Panc1 (cell line): Measurements from ENCODE around the gene ORC4. TPM values are rescaled to one million over a fixed set of nuclear protein-coding genes. Genes with fewer than 3 reads are reported as not detected.

ENCODE experiments used
- ATAC-seq: fragments of 200-7000 bp; cut with Tn5 transposase; 2 replicates; pipeline ENCODE4 v1.9.1; 2020; ENCODE audit warnings: mild to moderate bottlenecking, moderate library complexity
- BruUV-seq: library from RNA; stranded (reverse); fragments of 400-500 nt; replicated peaks from 2 replicates; lab custom pipeline; 2021; lab: Mats Ljungman, UMichigan
- CTCF ChIA-PET: fragments of 300-600 bp; sonication (Branson Sonifier 250); formaldehyde crosslinking; loops from one replicate; lab custom pipeline; 2022; ENCODE audit warnings: antibody characterized with exemption; lab: Charles Lee
- POLR2A ChIA-PET: fragments of 300-600 bp; sonication (Branson Sonifier 250); formaldehyde crosslinking; loops from one replicate; lab custom pipeline; 2022; ENCODE audit warnings: antibody characterized with exemption; lab: Charles Lee
- DNase-seq: peaks from one replicate; pipeline ENCODE4 v3.0.0-alpha.2; 2010; ENCODE audit warnings: low read depth, low spot score
- H3K27ac ChIP-seq: 2 replicates; pipeline ENCODE4 v1.5.1; 2011; ENCODE audit warnings: mild to moderate bottlenecking, low read length, inconsistent platforms
- H3K27me3 ChIP-seq: fragments of 200-500 bp; sonication (Bioruptor generic); 2 replicates; pipeline ENCODE4 v1.6.0; 2014; ENCODE audit warnings: low read length, inconsistent platforms; ENCODE audit not compliant: control insufficient read depth, insufficient read depth
- H3K36me3 ChIP-seq: fragments of 200-500 bp; sonication (Bioruptor generic); 2 replicates; pipeline ENCODE4 v1.5.1; 2014; ENCODE audit warnings: inconsistent platforms, mild to moderate bottlenecking, low read length, moderate library complexity; ENCODE audit not compliant: control insufficient read depth, insufficient read depth
- H3K4me1 ChIP-seq: 2 replicates; pipeline ENCODE4 v1.5.1; 2011; ENCODE audit warnings: inconsistent platforms, mild to moderate bottlenecking, low read length, moderate library complexity; ENCODE audit not compliant: control insufficient read depth, insufficient read depth
- H3K4me3 ChIP-seq, 2 experiments: 2 replicates each; pipeline ENCODE4 v1.5.1; 2011 to 2012; ENCODE audit warnings: low read depth in 2 of 2, low read length in 2 of 2, mild to moderate bottlenecking in 2 of 2, inconsistent platforms in 1 of 2, moderate library complexity in 1 of 2
- H3K9me3 ChIP-seq: fragments of 200-500 bp; sonication (Bioruptor generic); 2 replicates; pipeline ENCODE4 v1.5.1; 2014; ENCODE audit warnings: low read depth, mild to moderate bottlenecking, inconsistent platforms, low read length, moderate library complexity; ENCODE audit not compliant: control insufficient read depth, insufficient read depth
- POLR2AphosphoS5 ChIP-seq: IDR thresholded peaks from 2 replicates; pipeline ENCODE4 v1.6.1; 2012; ENCODE audit warnings: mild to moderate bottlenecking, low read depth, low read length, moderate library complexity
- SIN3A ChIP-seq: IDR thresholded peaks from 2 replicates; pipeline ENCODE4 v1.6.1; 2012; ENCODE audit warnings: low read depth, mild to moderate bottlenecking, low read length, moderate library complexity, borderline replicate concordance; ENCODE audit not compliant: insufficient read depth
- TCF7L2 ChIP-seq: IDR thresholded peaks from 2 replicates; pipeline ENCODE4 v1.6.1; 2011; ENCODE audit warnings: mild to moderate bottlenecking, low read depth, low read length, inconsistent platforms
- in situ Hi-C: cut with HindIII; loops from 2 replicates; pipeline ENCODE4 v1.10.0; 2016; ENCODE audit warnings: low sequenced_read_pairs, low pct_unique_long_range_greater_than_20kb
- intact Hi-C: fragments of 100-400 bp; cut with micrococcal nuclease; formaldehyde crosslinking; loops from one replicate; pipeline ENCODE4 v1.10.0; 2022; ENCODE audit not compliant: unreplicated experiment
- total RNA-seq: library from RNA; stranded (reverse); gene quantifications from one replicate; pipeline ENCODE4 v1.2.1, GENCODE V29; 2021; ENCODE audit not compliant: unreplicated experiment
- TF ChIP-seq, protein P1 (sequence below), 2 experiments: IDR thresholded peaks; 2 replicates each; pipeline ENCODE4 v1.6.1; 2011 to 2012; ENCODE audit warnings: low read depth in 2 of 2, control low read depth in 1 of 2, low read length in 1 of 2, mild to moderate bottlenecking in 1 of 2, moderate library complexity in 1 of 2; ENCODE audit not compliant: insufficient read depth in 1 of 2
- TF ChIP-seq, protein P2 (sequence below): fragments of 450-650 bp; IDR thresholded peaks from 2 replicates; pipeline ENCODE4 v1.5.1; 2017; ENCODE audit warnings: mild to moderate bottlenecking

ORC4 gene
- total RNA-seq, 1 experiment from 2014 or later = 43.3 TPM

DNA sequence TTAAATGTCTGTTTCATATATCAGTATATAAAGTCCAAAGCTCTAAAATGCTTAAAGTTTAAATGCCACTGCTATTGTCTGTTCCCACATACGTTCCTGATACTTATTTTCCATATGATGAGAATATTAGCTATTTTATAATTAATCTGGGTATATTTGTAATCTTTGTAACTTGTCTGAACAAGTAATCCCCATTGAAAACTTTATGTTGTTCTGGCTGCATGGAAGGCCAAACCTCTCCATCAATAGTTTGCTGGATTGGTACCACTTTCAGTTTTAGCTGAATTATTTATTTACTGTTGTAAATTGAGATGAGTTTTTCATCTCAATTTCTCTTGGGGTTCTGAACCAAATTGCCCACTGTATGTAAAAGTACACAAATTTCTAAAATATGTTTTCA lies 1.8 kb upstream of the ORC4 start:
- CTCF ChIA-PET = no interaction called here
- H3K27ac ChIP-seq = peak overlapping the region; percentile 93

DNA sequence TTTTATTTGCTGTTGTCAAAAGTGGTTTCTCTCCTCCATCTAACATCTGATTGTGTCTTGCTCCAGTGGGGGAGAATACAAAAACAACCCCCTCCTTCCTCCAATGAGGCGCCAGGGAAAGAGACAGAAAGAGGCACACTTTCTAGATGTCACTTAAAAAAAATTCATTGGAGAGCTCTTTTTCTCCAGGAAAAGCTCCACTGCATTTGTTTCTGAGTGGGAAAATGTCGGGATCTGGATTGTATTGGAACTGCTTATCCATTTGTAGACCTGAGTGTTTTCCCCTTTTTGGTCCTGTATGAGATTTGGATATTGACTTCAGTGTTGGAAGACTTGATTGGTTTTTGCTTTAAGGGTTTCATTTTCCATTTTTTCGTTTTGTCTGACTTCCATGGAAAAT lies 1.3 kb upstream of the ORC4 start:
- Histone ChIP-seq H3K27me3 (no peaks in the 10 kb centered on the region), H3K4me1 (peaks cover 24% of the 10 kb centered on the region; the same call in 1 of the 2 replicates), H3K9me3 (no peaks in the 10 kb centered on the region), H3K4me3 (peak overlapping the region; percentile 90 to 98), H3K36me3 (peaks cover 2% of the 10 kb centered on the region; the same call in 1 of the 2 replicates), H3K27ac (peak overlapping the region; percentile 93)
- CTCF ChIA-PET = no interaction called here
- TF ChIP-seq, protein P1, sequence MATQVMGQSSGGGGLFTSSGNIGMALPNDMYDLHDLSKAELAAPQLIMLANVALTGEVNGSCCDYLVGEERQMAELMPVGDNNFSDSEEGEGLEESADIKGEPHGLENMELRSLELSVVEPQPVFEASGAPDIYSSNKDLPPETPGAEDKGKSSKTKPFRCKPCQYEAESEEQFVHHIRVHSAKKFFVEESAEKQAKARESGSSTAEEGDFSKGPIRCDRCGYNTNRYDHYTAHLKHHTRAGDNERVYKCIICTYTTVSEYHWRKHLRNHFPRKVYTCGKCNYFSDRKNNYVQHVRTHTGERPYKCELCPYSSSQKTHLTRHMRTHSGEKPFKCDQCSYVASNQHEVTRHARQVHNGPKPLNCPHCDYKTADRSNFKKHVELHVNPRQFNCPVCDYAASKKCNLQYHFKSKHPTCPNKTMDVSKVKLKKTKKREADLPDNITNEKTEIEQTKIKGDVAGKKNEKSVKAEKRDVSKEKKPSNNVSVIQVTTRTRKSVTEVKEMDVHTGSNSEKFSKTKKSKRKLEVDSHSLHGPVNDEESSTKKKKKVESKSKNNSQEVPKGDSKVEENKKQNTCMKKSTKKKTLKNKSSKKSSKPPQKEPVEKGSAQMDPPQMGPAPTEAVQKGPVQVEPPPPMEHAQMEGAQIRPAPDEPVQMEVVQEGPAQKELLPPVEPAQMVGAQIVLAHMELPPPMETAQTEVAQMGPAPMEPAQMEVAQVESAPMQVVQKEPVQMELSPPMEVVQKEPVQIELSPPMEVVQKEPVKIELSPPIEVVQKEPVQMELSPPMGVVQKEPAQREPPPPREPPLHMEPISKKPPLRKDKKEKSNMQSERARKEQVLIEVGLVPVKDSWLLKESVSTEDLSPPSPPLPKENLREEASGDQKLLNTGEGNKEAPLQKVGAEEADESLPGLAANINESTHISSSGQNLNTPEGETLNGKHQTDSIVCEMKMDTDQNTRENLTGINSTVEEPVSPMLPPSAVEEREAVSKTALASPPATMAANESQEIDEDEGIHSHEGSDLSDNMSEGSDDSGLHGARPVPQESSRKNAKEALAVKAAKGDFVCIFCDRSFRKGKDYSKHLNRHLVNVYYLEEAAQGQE (IDR thresholded peaks at IDR 0.05; ENCODE audit: insufficient read depth in 1 of 2, low read depth in 2 of 2, low read length in 1 of 2) = no peak
- no peak for TF ChIP-seq POLR2AphosphoS5
- no peak for TF ChIP-seq TCF7L2
- TF ChIP-seq, protein P2, sequence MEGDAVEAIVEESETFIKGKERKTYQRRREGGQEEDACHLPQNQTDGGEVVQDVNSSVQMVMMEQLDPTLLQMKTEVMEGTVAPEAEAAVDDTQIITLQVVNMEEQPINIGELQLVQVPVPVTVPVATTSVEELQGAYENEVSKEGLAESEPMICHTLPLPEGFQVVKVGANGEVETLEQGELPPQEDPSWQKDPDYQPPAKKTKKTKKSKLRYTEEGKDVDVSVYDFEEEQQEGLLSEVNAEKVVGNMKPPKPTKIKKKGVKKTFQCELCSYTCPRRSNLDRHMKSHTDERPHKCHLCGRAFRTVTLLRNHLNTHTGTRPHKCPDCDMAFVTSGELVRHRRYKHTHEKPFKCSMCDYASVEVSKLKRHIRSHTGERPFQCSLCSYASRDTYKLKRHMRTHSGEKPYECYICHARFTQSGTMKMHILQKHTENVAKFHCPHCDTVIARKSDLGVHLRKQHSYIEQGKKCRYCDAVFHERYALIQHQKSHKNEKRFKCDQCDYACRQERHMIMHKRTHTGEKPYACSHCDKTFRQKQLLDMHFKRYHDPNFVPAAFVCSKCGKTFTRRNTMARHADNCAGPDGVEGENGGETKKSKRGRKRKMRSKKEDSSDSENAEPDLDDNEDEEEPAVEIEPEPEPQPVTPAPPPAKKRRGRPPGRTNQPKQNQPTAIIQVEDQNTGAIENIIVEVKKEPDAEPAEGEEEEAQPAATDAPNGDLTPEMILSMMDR = no peak
- TF ChIP-seq SIN3A = no peak
- BruUV-seq = no TSS peak
- in situ Hi-C loops (no loop called here), intact Hi-C loops (no loop called here)
- ATAC-seq = no peak
- POLR2A ChIA-PET = interaction anchor here (0.7 kb wide), 1 partner anchor 49 kb away, joined by 4 read pairs; no protein-coding TSS in a partner anchor
- no peak for DNase-seq

More for the DNA sequence above, 1.8 kb upstream of the ORC4 start:
- DNase-seq (no peak), ATAC-seq (no peak)
- TF ChIP-seq POLR2AphosphoS5 = no peak
- no peak for TF ChIP-seq TCF7L2
- TF ChIP-seq, protein P1 (IDR thresholded peaks at IDR 0.05; ENCODE audit: insufficient read depth in 1 of 2, low read depth in 2 of 2, low read length in 1 of 2) = no peak
- no peak for TF ChIP-seq SIN3A
- TF ChIP-seq, protein P2 = no peak
- Histone ChIP-seq H3K4me1 (peaks cover 23% of the 10 kb centered on the region; the same call in 1 of the 2 replicates), H3K36me3 (peaks cover 2% of the 10 kb centered on the region; the same call in 1 of the 2 replicates), H3K9me3 (no peaks in the 10 kb centered on the region), H3K4me3 (peak overlapping the region; percentile 90 to 98), H3K27me3 (no peaks in the 10 kb centered on the region)
- no TSS peak for BruUV-seq
- POLR2A ChIA-PET = no interaction called here
- intact Hi-C loops (no loop called here), in situ Hi-C loops (no loop called here)
